GOT3 (cell line): Measurements from ENCODE around the gene CHIT1.

Experiments
- DNase-seq: peaks from one replicate; lab custom pipeline; 2025; ENCODE audit warnings: mixed read lengths; lab: John Stamatoyannopoulos, UW

Gene CHIT1

GRCh38 chr1:203188686-203189232 lies 40.7 kb downstream of the CHIT1 start:
- DNase-seq: no peak

DNA sequence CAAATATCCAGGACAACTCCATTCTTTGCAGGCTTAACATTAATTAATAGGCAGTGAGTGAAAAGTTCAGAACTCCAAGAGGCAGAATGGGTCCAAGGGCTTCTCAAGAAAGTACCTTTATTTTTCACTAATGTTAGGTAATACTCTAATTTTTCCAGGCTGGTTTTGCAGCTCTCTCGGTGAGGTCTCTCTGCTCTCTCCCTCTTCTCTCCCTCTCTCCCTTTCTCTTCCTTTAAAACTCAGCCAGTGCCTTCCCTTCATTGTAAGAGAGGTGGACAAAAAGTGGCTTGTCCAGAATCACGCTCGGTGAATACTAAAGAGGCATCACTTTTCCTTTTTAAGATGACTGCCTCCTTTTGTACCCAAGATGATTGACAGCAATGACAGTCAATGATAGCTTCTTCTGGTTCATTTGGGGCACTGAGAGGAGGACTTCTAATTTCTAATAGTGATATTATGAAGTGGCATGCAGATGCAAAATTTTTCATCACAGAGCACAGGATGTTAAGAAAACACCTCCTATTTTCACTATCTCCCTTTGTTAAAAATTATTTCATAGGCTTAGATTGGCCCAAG lies 41.7 kb downstream of the CHIT1 start:
- DNase-seq: no peak

GRCh38 chr1:203187304-203187685 lies 42.2 kb downstream of the CHIT1 start:
- no peak for DNase-seq

DNA sequence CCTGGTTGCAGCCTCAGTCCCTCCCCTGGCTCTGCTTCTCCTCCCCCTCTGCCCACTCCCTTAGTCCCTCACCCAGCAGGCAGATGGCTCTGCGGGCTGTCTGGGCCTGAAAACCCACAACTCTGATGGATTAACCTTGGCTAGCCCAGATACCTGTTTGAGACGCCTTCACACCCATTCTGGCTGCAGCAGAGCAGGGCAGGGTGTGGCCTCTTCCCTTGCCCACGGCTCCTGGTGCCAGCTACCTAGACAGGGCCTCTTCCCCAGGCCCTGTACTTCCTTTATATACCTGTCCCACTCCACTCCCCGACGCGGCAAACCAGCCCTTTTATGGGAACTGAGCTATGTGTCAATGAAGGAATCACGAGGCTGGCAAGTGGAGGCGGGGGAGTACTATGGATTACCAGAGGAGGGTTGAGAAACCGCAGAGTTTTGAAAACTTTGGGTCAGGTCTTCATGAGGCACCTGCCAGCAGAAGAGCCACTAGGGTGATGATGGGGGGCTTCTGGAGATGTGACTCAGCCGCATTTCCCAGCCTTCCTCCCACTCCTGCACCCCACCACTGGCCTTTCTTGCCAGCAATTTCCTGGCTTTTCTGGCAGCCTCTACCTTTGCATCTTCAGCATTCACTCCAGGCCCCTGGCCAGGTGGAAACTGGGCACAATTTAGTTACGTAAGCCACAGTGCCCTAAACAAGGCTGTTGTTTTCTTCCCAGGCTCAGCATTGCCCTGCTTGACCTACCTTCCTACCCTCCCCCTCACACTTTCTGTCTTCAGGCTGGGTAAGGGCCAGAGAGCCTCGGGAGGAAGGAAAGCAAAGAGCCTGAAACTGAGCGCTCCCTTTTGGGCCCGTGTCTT lies 42.8 kb downstream of the CHIT1 start, which contains the start of gene CHI3L1:
CHI3L1 (minus strand) TSS at position 259 of the 858 bp plus-strand sequence; CDS start at position 178, 81 bp downstream.
- DNase-seq: no peak

- DNase-seq: no peak
These were observed 43.4 kb downstream of the CHIT1 start for GRCh38 chr1:203186091-203186445.

DNA sequence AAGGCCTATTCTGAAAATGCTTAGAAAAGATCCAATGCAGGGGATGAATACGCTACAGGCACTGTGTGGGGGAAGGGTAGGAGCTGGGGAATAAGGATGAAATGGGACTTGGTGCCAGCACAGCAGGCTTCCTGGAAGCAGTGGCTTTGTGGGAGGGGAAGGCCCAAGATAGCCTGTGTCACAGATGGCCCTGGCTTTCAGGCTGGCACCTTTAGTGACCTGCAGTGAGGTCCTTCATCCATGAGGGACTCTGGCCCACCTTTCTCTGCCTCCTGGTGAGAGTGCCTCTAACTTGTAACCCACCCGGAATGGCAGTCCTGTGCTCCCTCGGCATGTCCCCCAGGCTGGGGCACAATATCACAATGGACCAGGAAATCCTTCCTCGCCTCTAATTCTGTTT lies 43.9 kb downstream of the CHIT1 start:
- DNase-seq: no peak

DNA sequence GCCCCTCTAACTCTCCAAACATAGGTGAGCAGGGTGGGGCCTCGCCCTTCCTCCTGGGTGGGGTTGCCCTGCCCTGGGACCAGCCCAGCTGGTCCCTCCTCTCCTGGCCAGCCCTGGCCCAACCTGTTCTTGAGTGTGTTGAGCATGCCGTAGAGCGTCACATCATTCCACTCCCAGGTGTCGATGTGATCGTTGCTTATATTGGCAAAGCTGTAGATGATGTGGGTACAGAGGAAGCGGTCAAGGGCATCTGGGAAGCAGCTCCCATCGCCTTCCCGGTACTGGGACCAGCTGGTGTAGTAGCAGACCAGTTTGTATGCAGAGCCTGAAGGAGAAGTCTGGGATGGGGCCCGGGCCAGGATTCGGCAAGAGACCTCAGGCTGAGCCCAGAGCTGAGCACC lies 44.4 kb downstream of the CHIT1 start:
- no peak for DNase-seq

DNA sequence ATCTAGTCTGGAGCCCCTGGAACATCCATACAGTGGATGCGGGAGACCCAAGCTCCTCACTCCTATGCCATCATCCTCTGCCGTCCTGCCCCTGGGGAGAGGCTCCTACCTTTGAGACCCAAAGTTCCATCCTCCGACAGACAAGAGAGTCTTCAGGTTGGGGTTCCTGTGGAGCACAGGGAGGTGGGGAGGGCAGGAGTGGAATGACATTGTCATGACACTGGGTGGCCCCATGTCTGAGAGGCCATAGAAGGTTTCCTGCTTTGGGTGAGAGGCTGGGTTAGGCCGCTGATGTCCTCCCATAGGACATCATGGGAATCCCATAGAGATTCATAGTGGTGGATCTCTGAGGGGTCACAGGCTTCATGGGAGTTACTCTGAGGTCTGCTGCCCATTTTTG lies 45.0 kb downstream of the CHIT1 start:
- no peak for DNase-seq

GRCh38 chr1:203183828-203184227 lies 45.6 kb downstream of the CHIT1 start:
- DNase-seq: no peak

DNA sequence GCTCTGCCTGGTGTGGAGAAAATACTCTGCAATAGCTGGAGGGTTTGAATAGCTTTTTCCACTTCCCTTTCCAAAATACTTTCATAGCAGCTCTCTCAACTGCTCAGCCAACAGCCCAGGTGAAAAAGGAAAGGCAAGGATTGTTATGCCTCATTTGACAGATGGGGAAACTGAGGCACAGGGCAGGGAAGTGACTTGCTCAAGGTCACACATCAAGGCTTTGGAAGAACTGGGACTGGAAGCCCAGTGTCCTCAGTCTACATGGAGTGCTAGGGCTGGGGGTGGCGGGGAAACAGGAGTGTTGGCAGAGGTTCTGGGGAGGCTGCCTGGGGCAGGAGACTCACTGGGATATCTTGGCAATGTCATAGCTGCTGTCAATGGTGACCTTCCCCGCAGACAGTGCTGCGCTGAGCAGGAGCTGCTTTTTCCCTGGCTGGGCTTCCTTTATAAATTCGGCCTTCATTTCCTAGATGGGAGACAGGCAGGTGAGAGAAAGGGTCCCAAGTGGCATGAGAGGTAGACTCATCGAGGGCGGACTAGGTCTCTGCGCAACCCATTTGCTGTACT lies 47.0 kb downstream of the CHIT1 start:
- DNase-seq: no peak

DNA sequence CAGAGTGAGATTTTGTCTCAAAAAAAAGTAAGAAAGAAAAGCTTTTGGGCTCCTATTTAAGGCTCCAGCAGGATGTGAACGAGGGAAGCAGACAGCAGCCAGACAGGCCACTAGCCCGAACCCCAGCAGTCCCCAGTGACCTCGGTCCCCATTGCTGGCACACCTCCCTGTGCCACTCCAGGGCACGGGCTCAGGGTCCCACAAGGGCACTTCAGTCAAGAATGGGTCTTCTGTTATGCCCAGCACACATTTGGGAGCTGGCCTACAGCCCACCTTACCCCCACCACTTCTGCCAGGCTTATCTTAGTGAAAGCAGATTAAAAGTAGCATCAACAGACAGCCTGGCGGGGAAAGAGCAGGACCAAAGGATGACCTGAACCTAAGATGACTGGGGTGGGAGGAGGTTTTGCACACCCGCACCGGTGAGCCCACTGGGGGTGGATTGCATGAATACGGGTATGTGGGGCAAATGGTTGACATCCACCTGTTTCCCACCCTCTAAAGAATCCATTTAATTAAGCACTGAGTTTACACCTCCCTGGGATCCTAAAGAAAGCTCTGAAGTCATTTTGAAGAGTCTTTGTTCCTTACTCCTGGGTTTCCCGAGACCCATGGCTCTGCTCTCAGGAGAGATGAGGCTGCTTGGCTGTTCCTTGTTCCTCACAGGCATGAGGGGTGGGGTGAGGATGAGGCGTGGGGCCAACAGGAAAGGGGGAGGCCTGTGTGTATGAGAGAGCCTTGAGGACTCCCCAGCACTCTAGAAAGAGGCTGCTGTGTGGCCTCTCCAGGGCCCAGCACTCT lies 47.7 kb downstream of the CHIT1 start:
- DNase-seq: no peak

- DNase-seq: no peak
These were observed 48.7 kb downstream of the CHIT1 start for GRCh38 chr1:203180611-203181330.

GRCh38 chr1:203179667-203180005 lies 49.8 kb downstream of the CHIT1 start:
- DNase-seq: no peak

DNA sequence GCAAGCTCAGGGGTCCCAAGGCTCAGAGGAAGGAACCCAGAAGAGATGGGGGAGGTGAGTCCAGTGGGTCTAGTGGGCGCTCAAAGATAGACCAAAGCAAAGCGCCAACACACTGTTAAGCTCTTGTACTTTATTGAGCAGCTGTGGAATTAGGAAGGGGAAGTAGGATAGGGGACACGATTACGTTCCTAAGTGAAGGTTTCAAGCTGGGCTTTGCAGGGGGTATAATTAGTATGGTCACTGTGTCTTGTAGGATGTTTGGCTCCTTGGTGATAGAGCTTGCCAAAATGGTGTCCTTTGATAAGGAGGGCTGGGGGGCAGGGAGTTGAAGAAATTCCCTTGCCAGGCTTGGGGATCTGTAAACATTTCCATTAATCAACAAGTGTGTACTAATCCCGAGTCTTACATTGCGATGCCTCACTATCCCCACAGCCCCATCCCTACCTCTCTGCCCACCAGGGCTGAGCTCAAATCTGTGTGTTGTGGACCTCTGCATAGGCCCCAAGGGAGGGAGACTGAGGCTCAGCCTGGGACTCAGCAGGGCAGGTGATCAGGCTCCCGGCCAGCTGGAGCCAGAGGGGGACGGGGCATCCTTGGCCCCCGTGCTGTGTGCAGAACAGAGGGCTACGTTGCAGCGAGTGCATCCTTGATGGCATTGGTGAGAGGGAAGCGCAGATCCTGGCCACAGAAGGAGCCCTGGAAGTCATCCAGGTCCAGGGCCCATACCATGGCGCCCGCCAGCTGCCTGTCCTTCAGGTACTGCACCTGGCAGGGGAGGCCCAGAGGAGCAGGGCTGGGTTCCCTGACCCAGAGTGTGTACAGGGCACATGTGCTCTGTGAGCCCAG lies 50.4 kb downstream of the CHIT1 start:
- DNase-seq: no peak

- no peak for DNase-seq
These were observed 51.4 kb downstream of the CHIT1 start for GRCh38 chr1:203178083-203178482.

DNA sequence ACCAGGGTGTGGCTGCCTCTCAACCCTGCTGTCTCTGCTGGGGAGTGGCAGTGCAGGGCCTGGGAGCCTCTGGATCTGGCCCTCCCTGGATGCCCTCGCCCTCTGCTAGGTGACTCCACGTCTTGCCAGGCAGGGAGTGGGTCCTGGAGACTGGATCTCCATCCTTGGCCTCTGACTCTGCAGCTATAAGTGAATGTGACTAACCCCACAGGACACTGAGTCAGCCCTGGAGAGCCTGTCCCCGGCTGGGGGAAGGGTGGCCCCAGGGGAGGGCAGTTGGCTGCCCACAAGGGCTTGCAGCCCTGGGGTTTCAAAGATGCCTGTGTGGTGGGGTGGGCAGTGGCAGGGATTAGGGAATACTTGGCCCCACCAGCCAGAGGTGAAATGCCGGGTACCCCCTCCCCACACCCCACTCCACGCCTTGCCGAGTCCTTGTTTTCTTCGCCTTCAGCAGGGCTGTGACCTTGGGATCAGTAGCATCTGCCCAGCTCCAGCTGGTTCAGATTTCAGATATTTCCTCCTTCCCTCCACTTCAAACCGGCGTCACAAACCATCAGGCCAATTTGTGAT lies 51.9 kb downstream of the CHIT1 start:
- DNase-seq: no peak

DNA sequence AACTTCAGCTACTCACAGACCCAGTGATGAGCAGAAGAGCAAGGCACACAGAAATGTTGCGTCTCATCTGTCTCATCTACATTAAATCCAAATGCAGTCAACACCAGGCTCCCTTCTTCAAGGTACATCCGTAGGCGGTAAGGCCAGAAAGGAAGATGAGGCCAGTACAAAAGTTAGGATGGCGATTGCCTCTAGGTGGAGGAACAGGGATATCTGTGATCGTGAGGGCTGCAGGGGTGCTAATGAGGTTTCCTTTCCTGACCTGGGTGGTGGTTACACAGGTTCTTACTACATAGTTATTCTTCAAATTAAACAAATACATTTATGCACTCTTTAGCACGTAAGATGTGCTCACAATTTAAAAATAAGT lies 52.5 kb downstream of the CHIT1 start:
- no peak for DNase-seq

- DNase-seq: no peak
These were observed 53.0 kb downstream of the CHIT1 start for GRCh38 chr1:203176273-203177035.

- DNase-seq: no peak
These were observed 53.6 kb downstream of the CHIT1 start for GRCh38 chr1:203175827-203176241.
